Calu3 (cell line): Measurements from ENCODE around the gene ABCF1. TPM values are rescaled to one million over a fixed set of nuclear protein-coding genes. Genes with fewer than 3 reads are reported as not detected.

Experiments used
- BruUV-seq: library from RNA; stranded (reverse); fragments of 400-500 nt; replicated peaks from 2 replicates; lab custom pipeline; 2021; lab: Mats Ljungman, UMichigan
- CTCF ChIA-PET: fragments of 300-600 bp; sonication (Branson Sonifier 250); formaldehyde crosslinking; loops from one replicate; lab custom pipeline; 2022; ENCODE audit warnings: antibody characterized with exemption; lab: Charles Lee
- DNase-seq: peaks from one replicate; pipeline ENCODE4 v3.0.0; 2022
- H3K27ac Mint-ChIP-seq: one replicate; pipeline ENCODE4 v1.8.0; 2022; ENCODE audit warnings: mixed read lengths; ENCODE audit not compliant: unreplicated experiment
- H3K27me3 Mint-ChIP-seq: one replicate; pipeline ENCODE4 v1.8.0; 2022; ENCODE audit warnings: mixed read lengths; ENCODE audit not compliant: unreplicated experiment
- H3K36me3 Mint-ChIP-seq: one replicate; pipeline ENCODE4 v1.8.0; 2022; ENCODE audit warnings: mild to moderate bottlenecking, moderate library complexity, mixed read lengths; ENCODE audit not compliant: insufficient read depth, unreplicated experiment
- H3K4me1 Mint-ChIP-seq: one replicate; pipeline ENCODE4 v1.8.0; 2022; ENCODE audit warnings: mild to moderate bottlenecking, low read depth, mixed read lengths; ENCODE audit not compliant: unreplicated experiment
- H3K4me3 Mint-ChIP-seq: one replicate; pipeline ENCODE4 v1.8.0; 2022; ENCODE audit warnings: mild to moderate bottlenecking, low read depth, moderate library complexity, mixed read lengths; ENCODE audit not compliant: unreplicated experiment
- H3K9me3 Mint-ChIP-seq: one replicate; pipeline ENCODE4 v1.8.0; 2022; ENCODE audit warnings: low read depth, mixed read lengths; ENCODE audit not compliant: unreplicated experiment
- intact Hi-C: fragments of 100-400 bp; cut with micrococcal nuclease; formaldehyde crosslinking; loops from one replicate; pipeline ENCODE4 v1.10.0; 2022; ENCODE audit not compliant: unreplicated experiment
- microRNA-seq: library from miRNA; unstranded; fragments of <30 nt; microRNA quantifications from one replicate; pipeline ENCODE4 v1.2.0, GENCODE V29; 2022
- total RNA-seq: library from RNA; stranded (reverse); gene quantifications from 2 replicates; pipeline ENCODE4 v1.2.3, GENCODE V29; 2022
- TF ChIP-seq, protein P1 (sequence below): fragments of 200-600 bp; IDR thresholded peaks from one replicate; pipeline ENCODE4 v1.8.0; 2022; ENCODE audit warnings: antibody characterized with exemption; ENCODE audit not compliant: unreplicated experiment

Gene ABCF1
- total RNA-seq, 1 experiment from 2014 or later = 88.3 TPM

DNA sequence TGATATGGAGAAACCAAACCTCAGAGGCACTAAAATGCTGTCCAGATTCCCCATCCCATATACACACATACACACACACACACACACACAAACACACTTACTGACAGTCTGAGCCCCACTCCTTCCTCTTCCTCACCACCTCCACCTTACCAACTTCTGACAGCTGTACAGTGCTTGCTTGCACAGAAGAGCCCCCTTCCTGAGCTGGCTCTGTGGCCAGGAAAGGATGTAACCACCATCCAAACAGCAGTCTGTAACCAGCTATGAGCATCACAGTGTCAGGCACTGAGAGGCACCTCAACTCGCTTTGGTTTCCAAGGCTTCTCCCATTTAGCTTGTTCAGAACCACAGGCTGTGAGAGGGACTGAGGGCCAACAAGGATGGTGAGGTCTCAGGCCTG, 69.8 kb downstream of the ABCF1 start:
- CTCF ChIA-PET = interaction anchor here (0.5 to 0.6 kb wide), 2 partner anchors 11 to 263 kb away, joined by 3 to 4 read pairs; no protein-coding TSS in a partner anchor
- Mint-ChIP-seq H3K27me3 (no peaks in the 10 kb centered on the region), H3K4me1 (peaks cover 6% of the 10 kb centered on the region), H3K36me3 (peaks cover 43% of the 10 kb centered on the region), H3K27ac (no peak overlapping the region), H3K9me3 (no peaks in the 10 kb centered on the region), H3K4me3 (no peak overlapping the region)
- TF ChIP-seq, protein P1, sequence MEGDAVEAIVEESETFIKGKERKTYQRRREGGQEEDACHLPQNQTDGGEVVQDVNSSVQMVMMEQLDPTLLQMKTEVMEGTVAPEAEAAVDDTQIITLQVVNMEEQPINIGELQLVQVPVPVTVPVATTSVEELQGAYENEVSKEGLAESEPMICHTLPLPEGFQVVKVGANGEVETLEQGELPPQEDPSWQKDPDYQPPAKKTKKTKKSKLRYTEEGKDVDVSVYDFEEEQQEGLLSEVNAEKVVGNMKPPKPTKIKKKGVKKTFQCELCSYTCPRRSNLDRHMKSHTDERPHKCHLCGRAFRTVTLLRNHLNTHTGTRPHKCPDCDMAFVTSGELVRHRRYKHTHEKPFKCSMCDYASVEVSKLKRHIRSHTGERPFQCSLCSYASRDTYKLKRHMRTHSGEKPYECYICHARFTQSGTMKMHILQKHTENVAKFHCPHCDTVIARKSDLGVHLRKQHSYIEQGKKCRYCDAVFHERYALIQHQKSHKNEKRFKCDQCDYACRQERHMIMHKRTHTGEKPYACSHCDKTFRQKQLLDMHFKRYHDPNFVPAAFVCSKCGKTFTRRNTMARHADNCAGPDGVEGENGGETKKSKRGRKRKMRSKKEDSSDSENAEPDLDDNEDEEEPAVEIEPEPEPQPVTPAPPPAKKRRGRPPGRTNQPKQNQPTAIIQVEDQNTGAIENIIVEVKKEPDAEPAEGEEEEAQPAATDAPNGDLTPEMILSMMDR = no peak
- DNase-seq = no peak
- TSS peak; percentile 36 for BruUV-seq
- intact Hi-C loops = no loop called here

Small RNA genes lying within 50 kb of the gene (microRNA-seq; reads per million reads assigned to microRNA genes)
- gene MIR877 = 1,036 reads per million, percentile 84 among the genes with 10 or more reads in this experiment

Other genes with a start within 250 kb of the ABCF1 start
- 22.0 and 22.3 TPM in 2 replicates for gene TRIM39, start 244.5 kb upstream of the ABCF1 start, total RNA-seq
- 53.3 and 64.2 TPM in 2 replicates for gene RPP21, start 226.3 kb upstream of the ABCF1 start, total RNA-seq
- gene HLA-E, start 81.9 kb upstream of the ABCF1 start, total RNA-seq = 161 and 230 TPM in 2 replicates
- gene GNL1, start 15.0 kb upstream of the ABCF1 start, total RNA-seq = 68.4 and 81.3 TPM in 2 replicates
- 21.0 and 21.5 TPM in 2 replicates for gene PRR3, start 14.1 kb upstream of the ABCF1 start, total RNA-seq
- gene PPP1R10, start 45.8 kb downstream of the ABCF1 start, total RNA-seq = 119 and 134 TPM in 2 replicates
- 103 and 107 TPM in 2 replicates for gene MRPS18B, start 46.4 kb downstream of the ABCF1 start, total RNA-seq
- 23.0 and 30.0 TPM in 2 replicates for gene ATAT1, start 55.4 kb downstream of the ABCF1 start, total RNA-seq
- gene C6orf136, start 75.7 kb downstream of the ABCF1 start, total RNA-seq = 25.3 and 32.4 TPM in 2 replicates
- gene DHX16, start 101.6 kb downstream of the ABCF1 start, total RNA-seq = 51.6 and 55.6 TPM in 2 replicates
- gene PPP1R18, start 115.2 kb downstream of the ABCF1 start, total RNA-seq = 22.0 and 28.2 TPM in 2 replicates
- gene NRM, start 119.5 kb downstream of the ABCF1 start, total RNA-seq = 22.8 and 30.2 TPM in 2 replicates
- gene MDC1, start 145.8 kb downstream of the ABCF1 start, total RNA-seq = 62.4 and 66.6 TPM in 2 replicates
- 967 and 1,123 TPM in 2 replicates for gene TUBB, start 148.9 kb downstream of the ABCF1 start, total RNA-seq
- 240 and 243 TPM in 2 replicates for gene FLOT1, start 171.2 kb downstream of the ABCF1 start, total RNA-seq
- gene IER3, start 173.1 kb downstream of the ABCF1 start, total RNA-seq = 270 and 458 TPM in 2 replicates